Stimulated activated CD4-positive, alpha-beta T cell treated with anti-CD3 and anti-CD28 coated beads, Interleukin-1b, Interleukin-23, amount 100 ng/mL, for 24 hours (primary cell): ENCODE results near the gene PKIB.

Experiments
- DNase-seq, 4 experiments: peaks; one replicate each; pipeline ENCODE4 v3.0.0-alpha.2; 2020; ENCODE audit warnings: low read depth in 4 of 4, low spot score in 1 of 4

PKIB gene

DNA sequence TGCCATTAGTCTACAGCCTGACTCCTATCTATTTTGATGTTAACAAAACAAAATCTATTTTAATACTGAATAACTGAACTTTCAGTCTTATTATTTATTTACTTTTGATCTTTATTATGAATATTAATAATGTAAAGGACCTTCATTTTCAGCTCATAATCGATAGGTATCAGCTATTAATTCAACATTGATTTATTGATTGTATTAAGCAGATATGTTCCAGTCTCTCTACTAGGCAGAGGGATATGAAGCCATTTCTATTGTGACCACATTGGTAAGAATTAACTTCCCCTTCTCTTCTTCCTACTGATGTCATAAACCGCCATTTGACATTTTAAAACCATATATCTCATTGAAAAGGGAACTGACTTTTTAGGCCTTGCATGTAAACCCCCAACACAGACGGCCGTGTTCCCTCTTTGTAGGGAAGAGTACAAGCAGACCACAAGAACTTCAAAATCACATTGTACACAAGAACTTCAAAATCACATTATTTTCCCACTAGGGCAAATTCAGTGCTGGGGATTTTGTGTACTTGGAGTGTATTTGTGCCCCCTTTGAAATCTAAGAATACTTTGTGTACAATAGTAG, 99.8 kb downstream of the PKIB start:
- no peak for DNase-seq

DNA sequence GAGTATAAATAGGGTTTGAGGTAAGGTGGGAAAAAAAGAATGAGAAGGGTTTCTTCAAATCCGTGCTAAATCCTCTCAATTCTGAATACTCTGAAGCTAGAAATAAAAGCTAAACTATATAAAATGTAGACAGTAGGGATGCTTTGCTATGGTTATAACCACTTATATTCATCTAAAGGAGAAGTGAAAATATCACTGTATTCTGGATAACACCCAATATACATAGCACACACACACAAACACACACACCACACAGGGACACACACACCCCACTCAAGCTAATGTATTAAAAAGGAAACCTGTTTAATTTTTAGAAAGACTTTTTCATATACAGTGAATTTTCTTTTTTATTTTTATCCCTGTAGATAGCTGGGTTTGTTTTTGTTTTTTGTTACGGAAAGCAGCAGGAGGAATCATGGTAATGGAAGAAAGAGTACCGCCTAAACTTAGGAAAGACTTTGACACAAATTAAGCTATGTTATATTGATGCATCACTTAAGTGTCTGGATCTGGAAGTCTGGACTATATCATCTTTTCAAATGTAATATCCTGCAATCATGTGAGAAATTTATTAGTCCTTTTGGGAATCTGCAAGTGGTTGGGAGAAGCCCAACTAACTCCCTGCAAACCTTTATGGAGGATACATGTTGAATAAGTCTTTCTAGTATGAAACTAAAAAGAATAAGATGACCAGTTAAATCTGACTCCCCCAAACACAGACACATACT, 100.9 kb downstream of the PKIB start:
- no peak for DNase-seq

DNA sequence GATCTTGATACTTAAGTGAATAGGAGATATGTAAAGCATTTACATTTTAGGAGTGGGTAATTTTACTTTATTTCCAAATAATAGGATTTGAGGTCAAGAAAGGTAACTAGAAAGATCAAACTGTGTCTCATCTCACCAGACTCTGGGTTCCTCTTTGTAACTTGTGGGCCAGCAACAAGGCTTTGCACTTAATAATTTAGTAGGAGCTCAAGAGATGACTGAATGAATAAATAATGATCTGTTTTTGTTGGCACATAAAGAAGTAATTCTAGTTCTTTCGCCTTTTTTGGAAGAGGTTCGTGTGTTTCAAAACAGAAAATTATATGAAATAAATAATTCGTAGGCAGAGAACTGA, 101.9 kb downstream of the PKIB start:
- DNase-seq: no peak

DNA sequence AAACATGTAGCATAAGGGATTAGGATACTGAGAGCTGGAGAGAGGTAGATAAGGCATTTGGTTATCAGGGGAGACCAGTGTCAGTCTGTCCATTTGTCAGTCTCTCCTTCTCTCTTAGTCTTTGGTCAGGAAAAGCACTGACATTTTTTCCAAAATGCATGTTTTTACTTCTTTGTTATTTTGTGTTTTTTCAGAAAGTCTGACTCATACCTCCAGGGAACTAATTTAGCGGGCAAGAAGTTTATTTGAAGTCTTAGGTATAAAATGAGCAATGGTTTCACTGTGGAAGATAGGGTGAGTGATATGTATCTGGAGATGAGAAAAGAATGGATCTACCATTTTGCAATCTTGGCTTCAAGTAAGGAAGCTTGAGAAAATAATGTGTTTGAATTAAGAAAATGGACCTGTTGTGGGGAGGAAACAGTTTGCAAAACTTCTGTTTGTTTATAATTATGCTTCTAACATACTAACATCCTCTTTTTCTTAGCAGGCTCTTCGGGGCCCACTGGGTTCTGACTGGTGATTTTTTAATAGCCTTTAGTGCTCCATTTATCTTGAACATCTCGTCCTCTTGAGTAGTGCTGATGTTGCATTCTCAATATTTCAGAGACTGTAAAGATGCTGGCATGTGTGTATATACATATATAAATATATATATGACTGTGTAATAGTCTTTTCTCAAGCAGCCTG, 102.4 kb downstream of the PKIB start:
- DNase-seq: no peak

DNA sequence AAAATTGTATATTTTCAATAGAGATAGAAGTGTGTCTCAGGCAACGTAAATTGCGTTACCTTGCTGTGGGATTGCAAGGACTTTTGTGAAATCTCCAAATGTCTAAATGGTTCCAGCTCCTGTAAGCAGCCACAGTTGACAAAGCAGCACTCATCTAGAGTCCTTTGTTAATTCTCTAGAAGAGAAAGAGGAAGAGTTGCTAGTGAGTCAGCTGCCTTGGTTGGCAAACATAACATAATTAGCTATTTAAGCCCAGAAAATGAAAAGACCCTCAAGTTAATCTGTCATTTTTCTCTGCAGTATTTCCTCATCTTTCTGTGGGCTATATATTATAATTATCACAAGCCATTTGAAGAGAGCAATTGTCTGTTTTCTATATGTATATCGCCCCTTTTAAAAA, 102.9 kb downstream of the PKIB start:
- no peak for DNase-seq

DNA sequence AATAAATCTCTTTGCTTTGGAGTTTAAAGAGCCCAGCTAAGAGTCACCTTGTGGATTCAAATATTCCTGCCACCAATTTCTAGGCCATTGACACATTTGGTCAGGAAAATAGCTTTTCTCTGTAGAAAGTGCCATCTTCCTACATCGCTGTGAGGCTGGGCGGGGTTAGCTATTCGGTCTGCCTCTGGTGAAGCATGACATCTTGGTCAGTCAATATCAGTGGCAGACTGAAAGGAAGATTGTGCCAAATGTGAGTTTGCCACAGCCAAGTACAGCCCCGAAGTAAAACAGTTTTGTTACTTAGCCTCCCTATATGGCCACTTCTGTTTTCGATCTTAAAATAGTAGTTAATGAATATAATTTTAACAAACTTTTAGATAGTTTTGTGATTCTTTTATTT, 103.9 kb downstream of the PKIB start:
- DNase-seq: no peak

DNA sequence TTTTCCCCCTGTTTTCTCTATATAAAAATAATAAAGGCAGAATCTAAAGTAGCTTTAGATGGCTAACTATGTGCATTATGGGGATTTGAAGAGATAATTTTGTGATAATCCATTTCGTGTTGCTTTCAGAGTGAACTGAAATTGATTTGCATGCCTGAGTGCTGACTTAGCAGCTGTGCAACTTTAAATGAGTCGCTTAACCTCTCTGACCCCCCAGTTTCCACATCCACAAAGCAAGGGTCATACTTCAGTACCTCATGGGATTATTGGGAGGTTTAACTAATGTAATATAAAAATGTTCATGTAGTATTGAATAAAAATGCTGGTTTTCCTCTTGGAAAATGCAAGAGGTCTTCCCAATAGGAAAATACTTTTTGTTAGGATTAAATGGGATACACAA, 105.5 kb downstream of the PKIB start:
- DNase-seq: no peak

DNA sequence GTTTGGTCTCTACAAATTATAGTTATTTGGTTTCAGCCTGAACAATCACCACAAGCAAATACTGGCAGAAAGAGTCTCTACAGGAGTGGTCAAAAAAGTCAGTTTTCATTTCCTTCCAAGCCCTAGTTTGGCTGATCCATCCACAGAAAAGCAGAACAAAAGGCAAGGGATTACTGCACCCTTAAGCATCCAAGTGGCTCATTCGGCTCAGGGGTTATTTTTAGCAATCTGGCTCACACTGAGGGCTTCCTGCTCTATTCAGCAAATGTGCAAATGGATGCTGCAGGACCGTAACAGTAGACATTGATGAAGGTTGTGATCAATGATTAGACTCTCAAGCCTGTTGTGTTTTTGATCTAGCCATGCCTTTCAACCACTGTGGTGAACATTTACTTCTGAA, 107.1 kb downstream of the PKIB start:
- DNase-seq: no peak

DNA sequence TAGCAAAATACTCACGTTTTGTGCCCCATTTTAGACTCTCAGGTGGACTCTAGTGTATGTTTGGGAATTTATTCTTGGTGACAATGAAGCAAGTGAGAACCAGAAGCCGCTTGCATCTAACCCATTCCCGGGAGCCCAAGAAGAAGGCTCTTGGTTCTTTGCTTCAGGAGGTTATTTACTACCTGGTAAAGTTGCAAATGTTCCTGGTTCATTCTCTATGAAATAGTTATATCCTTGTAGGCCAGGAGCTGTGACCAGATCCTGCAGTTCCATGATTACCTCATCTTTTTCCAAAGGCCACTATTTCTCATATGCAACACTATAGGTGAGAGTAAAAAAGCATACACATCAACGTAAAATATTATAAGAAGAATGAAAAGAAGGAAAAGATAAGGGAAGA, 108.4 kb downstream of the PKIB start:
- DNase-seq: no peak

DNA sequence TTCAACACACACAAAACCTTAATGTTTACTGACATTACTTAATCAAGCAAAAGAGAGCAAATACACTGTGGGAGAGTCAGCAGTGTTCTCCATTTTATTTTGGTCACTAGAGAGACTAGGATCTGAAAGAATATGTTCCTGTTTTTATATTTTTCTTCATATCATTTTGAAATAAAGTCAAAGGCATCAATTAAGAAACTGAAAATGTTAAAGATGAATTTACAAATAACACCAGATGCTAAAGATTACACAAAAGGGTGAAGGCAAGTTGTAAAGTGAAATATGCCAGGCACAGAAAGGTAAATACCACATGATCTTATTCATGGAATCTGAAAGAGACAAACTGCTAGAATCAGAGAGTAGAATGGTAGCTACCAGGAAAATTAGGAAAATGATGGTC, 109.0 kb downstream of the PKIB start:
- no peak for DNase-seq

DNA sequence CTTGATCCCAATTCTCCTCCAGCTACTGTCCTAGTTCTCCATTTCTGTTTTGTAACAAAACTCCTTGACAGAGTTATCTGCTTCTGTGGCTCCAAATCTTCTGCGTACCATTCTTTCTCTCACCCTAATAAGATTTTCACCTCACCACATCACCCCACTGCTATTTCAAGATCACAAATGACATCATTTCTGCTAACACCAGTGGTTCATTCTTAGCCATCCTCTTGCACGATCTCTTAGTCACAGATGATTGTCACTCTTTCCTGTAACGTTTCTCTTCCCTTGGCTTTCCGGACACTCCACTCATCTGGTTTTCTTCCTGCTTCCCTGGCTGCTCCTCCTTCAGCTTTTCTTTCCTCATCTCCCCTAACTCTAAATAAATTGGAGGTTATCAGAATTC, 112.5 kb downstream of the PKIB start:
- DNase-seq: no peak

DNA sequence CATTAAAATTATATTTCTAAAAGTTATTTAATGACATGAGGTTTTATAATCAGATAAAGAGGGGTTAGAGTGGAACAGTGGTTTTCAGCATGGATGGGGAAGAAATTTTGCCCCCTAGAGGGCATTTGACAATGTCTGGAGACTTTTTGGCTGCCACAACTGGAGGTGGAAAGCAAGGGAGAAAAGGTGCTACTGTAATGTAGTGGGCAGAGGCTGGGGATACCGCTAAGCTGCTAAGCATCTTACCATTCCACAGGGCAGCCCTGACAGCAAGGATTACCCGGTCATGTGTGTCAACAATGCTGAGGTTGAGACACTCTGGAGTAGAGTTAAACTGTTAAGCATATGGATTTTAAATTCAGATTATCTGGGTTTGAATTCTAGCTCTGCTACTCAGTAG, 116.4 kb downstream of the PKIB start:
- DNase-seq: no peak

DNA sequence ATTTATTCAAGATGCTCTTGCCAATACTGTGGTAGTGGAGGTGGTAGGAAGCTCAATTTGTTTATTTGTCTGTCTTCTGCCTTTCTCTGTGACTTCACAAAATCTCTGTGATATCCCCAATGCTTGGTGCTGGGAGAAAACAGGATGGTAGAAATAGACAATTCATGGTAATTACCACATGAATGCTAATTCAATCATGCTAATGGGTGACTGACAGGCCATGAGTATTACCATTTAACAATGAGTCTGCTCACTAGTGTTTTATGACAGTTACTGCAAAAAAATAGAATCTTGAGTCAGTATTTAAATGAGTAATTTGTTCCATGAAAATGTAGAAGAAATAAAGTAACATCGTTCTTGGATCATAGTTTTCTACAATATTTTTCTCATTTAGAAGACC, 117.0 kb downstream of the PKIB start:
- DNase-seq: no peak

DNA sequence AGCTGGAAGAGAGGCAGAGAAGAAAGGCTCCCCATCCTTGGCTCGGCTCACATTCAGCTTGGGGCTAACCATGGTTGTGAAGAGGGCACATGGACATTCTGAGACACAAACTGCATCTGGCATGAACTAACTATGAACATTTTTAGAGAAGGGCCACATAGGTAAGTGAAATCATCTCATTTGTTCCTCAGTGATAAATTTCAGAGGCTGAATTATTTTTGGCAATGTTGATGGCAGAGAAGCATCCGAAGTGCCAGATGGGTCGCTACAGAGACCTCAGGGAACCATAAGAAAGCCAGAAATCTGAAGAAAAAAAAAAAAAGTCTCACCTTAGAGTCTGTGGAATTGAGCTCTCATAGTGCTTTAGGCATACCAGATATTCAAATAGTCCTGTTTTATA, 120.1 kb downstream of the PKIB start:
- no peak for DNase-seq

DNA sequence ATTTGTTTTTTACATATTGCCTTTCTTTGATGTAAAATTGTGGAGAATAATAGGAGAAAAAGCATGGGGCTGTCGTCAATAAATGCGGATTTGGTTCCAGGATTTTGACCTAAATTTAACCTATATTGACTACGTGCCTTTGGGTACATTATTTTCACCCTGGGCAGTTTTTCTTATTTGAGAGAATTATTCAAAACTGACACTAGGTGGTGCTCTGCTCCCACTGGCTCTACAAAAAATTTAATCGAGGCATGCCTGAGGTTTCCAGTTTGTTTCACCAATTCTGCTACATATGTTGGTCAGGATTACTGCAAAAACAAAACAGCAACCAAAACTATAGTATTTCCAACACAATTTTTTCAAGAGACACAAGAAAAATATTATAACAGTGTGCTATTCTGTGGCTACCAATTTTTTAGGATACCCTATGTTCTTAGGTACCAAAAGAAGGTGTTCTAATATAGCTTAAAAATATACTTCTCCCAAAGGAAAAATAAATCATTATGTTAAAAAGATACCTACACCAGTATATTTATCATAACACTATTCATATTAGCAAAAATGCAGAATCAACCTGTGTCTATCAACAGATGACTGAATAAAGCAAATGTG, 120.7 kb downstream of the PKIB start:
- DNase-seq: no peak

DNA sequence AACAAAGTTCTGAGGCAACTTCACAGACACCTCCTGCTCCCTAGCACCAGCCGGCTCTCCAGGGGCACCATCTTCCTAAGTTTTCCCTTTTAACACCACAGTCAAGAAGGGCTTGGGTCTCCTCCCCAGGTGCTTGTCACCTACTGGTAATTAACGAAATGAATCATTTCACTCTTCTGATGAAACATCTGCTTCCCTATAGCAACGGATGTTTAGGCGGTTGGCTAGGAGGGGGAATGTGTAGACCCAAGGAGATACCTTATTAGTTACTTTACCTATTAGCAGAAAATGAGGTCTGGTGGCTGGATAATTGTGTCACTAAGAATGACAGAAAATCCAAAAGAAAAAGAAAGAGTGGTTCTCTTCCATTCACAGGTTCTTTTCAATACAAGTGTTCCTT, 123.1 kb downstream of the PKIB start:
- no peak for DNase-seq

DNA sequence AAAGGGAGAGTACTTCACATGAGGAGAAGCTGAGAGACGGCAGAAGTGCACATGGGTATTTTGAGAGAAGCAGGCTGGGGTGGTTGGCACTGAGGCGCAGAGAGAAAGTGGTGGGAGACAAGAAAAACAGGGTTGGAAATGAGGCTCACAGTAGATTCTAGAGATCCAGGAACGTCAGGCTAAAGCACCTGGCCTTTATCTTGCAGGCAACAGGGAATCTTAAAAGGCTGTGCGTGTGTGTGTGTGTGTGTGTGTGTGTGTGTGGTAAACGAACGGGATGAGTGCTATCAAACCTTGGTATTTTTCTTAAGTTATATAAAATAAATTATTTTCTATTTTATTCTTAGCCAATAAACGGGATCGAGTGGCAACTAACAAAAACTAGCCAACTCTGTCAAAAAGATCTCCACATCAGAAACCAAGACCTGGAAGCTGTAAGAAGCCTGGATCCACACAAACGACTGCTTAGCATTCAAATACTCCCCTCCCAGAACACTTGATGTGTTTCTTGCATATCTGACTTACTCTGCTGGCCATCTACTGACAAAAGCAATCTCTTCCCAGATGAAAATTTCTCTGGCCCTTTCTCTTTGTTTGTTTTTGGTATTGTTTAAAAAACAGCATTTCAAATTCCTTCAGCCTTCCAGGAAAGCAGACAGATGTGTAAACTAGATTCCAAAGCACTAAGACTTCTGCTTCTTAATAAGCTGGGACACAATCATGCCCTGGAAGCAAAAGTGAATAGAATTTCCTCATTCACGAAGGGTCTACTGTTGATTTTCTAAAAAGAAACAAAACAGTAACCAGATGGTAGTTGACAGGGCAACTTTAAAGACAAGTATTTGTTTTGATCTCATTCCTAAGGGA, 124.6 kb downstream of the PKIB start:
- DNase-seq: no peak

DNA sequence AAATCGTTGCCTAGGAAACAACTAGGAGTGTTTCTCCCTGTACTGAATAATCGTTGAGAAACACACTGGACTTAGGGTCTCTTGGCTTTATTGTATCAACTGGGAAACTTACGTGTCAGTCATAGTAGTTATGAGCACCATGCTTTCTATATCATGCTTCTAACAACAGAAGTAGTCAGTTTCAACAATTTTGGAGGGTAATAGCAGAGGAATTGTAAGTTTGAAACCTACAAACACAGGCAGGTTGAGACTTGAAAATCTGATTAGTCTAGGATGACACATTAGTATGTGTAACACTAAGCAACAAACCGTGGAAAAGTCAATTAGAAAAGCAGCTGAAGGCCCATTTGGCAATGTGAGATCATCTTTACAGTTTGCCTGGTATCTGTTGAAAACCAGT, 125.4 kb downstream of the PKIB start:
- no peak for DNase-seq

DNA sequence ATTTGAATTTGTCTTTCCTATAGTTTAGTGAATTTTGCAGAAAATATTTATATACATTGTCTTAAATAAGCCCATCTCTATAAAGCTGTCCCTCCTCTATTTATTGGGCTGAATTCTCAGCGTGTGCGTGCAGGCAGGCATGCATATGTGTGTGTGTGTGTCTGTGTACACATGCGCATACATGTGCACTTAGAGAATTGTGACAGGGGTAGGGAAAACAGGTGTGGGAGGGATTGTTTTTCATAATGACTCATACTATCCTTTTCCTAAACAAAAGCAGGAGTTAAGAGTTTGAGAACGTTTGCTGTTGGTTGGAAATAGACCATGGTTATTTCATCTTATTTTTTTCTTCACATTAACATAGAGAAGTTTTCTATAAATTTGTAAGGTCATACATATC, 126.0 kb downstream of the PKIB start:
- DNase-seq: no peak

DNA sequence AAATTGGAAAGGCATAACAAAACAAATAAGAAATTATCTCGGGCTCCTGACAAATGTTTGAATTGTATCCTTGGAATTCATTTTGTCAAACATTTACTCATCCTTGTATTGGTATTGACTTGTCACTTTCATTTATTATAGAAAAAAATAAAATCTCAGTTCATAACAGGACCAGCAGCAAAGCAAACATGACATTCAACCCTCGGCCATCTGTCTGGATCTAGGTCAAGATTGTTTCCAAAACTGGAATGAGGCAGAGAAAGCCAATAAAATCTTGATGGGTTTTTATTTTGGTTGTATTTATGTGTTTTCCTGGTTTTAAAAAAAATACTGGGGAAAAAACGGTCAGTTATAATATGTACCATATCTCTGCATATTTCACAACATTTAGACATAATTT, 126.4 kb downstream of the PKIB start:
- DNase-seq: no peak

DNA sequence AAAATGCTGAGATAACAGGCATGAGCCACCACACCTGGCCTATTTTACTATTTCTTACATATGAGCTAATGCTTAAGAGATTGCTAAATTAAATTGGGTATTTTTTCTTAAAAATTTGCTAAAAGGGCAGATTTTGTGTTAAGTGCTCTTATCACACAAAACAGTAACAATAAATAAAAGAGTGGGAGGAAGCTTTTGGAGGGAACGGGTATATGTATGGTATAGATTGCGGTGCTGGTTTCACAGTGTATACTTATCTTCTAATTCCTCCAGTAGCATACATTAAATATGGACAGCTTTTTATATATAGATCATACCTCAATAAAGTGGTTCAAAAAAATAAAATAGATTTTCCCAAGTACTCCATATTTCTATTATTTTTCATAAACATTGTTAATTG, 129.9 kb downstream of the PKIB start:
- DNase-seq: no peak
